ENCODE measurements around the gene PRDM7. TPM values are rescaled to one million over a fixed set of nuclear protein-coding genes. Genes with fewer than 3 reads are reported as not detected.

Gene PRDM7
- total RNA-seq, 4 donors from 2014 or later = 0.35 TPM; not detected in 3

GRCh38 chr16:90026135-90026534, 51.0 kb downstream of the PRDM7 start:
- Histone ChIP-seq H3K27me3 (no peaks in the 10 kb centered on the region), H3K36me3 (no peaks in the 10 kb centered on the region), H3K27ac (no peak overlapping the region), H3K4me3 (no peak overlapping the region), H3K4me1 (no peaks in the 10 kb centered on the region), H3K9me3 (no peaks in the 10 kb centered on the region)
- no peak for DNase-seq
- intact Hi-C loops (cut with DNase I; ENCODE audit: low total_unique reads) = no loop called here
- no peak for TF ChIP-seq POLR2A (IDR thresholded peaks at IDR 0.05)
- TF ChIP-seq CTCF (IDR thresholded peaks at IDR 0.05) = no peak

GRCh38 chr16:90023078-90023447, 54.1 kb downstream of the PRDM7 start:
- no peak for DNase-seq
- Histone ChIP-seq H3K4me3 (peak overlapping the region; percentile 66 to 75), H3K9me3 (no peaks in the 10 kb centered on the region), H3K4me1 (peaks cover 0 to 17% of the 10 kb centered on the region in 2 donors), H3K27ac (peak overlapping the region; percentile 49 to 67), H3K36me3 (no peaks in the 10 kb centered on the region), H3K27me3 (no peaks in the 10 kb centered on the region)
- intact Hi-C loops (cut with DNase I; ENCODE audit: low total_unique reads) = no loop called here
- TF ChIP-seq CTCF (IDR thresholded peaks at IDR 0.05) = no peak

GRCh38 chr16:90022209-90023077, 54.7 kb downstream of the PRDM7 start:
- TF ChIP-seq CTCF (IDR thresholded peaks at IDR 0.05) (no peak), POLR2A (IDR thresholded peaks at IDR 0.05) (no peak)
- Histone ChIP-seq H3K36me3 (no peaks in the 10 kb centered on the region), H3K27me3 (no peaks in the 10 kb centered on the region), H3K27ac (peak overlapping the region; percentile 49 to 67), H3K9me3 (no peaks in the 10 kb centered on the region), H3K4me1 (peaks cover 0 to 17% of the 10 kb centered on the region in 2 donors), H3K4me3 (peak overlapping the region; percentile 66 to 75)
- DNase-seq = peak; percentile 87 to 92
- intact Hi-C loops (cut with DNase I; ENCODE audit: low total_unique reads) = no loop called here

GRCh38 chr16:90020838-90021382, 56.2 kb downstream of the PRDM7 start:
- TF ChIP-seq POLR2A (IDR thresholded peaks at IDR 0.05) (no peak), CTCF (IDR thresholded peaks at IDR 0.05) (no peak)
- Histone ChIP-seq H3K36me3 (no peaks in the 10 kb centered on the region), H3K4me3 (no peak overlapping the region), H3K9me3 (no peaks in the 10 kb centered on the region), H3K4me1 (peaks cover 0 to 17% of the 10 kb centered on the region in 2 donors), H3K27ac (no peak overlapping the region), H3K27me3 (no peaks in the 10 kb centered on the region)
- intact Hi-C loops (cut with DNase I; ENCODE audit: low total_unique reads) = no loop called here
- no peak for DNase-seq

GRCh38 chr16:90020260-90020837, 56.8 kb downstream of the PRDM7 start:
- H3K4me1 ChIP-seq = peaks cover 0 to 17% of the 10 kb centered on the region in 2 donors
- H3K27ac ChIP-seq = no peak overlapping the region
- no peaks in the 10 kb centered on the region for H3K9me3 ChIP-seq
- H3K36me3 ChIP-seq = no peaks in the 10 kb centered on the region
- H3K4me3 ChIP-seq = peak overlapping the region in 1 of 2 donors; percentile 46
- no peak for DNase-seq
- TF ChIP-seq CTCF (IDR thresholded peaks at IDR 0.05) = no peak
- intact Hi-C loops (cut with DNase I; ENCODE audit: low total_unique reads) = no loop called here
- H3K27me3 ChIP-seq = no peaks in the 10 kb centered on the region
